Dedifferentiated amniotic fluid mesenchymal stem cell (primary cell): ENCODE results near the gene TTC33.

Source experiments
- DNase-seq: peaks from one replicate; pipeline ENCODE4 v3.0.0-alpha.2; 2016; ENCODE audit errors: extremely low spot score

Gene TTC33

DNA sequence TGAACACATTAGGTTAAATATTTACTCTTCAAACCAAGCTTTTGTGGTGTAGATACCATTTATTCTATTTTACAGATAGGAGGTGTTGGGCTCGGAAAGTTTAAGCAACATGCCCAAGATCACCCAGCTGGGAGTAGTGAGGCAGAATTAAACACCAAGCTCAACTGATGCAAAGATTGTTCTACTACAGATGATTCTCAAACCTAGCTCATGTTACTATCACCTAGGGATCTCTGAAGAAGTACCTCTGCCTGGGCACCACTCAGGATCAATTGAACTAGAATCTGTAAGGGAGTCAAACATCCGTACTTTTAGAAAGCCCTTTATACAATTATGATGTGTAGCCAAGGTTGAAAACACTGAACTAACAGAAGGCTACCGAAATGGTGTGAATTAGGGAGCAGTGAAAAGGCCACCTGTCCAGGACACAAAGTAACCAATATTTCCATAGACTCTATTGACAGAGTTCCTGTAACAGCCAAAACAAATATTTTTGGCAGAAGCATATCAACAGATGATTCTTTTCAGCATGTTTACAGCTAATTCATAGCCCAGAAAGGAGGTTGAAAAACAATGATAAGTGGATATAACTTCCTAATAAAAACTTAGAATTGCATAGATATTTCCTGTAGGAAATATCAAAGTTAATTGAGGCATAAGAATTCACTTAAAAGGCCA lies 234.5 kb downstream of the TTC33 start:
- no peak for DNase-seq

DNA sequence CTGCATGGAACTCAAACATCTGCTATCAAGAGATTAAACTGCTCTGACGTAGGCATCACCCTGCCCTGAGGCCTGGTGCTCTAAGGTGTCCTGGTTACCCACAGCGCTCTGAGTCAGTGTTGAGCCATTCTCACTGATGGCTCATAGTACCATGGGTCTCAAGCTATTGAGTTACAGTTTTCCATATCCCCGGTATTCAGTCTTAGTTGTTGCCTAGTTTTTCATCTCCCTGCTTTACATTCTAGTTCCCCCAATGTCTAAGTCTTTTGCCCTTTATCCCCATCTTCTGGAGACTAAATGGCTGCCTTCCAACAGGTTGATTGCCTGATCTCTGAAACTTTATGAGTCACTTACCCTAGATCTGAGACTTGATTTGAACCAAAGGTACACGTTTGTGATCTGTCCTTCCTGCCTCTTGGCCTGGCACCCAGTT lies 237.3 kb downstream of the TTC33 start:
- DNase-seq = no peak

DNA sequence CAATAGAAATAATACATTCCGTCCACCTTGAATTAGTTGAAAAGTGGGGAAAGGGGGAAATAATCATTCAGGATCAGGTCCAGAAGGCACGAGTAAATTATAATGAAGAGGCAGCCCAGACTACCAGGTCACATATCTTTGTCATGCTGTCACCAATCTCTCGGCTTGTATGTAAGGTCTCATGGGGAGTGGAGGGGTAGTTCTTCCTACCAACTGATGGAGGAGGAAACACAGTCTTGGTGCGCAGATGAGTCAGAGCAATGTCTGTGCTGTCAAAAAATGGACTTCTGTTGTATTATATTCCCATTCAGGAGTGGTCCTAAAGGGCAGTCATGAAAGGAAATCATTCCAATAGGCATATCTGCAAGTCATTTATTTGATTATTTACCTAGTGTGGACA lies 240.3 kb downstream of the TTC33 start:
- no peak for DNase-seq

DNA sequence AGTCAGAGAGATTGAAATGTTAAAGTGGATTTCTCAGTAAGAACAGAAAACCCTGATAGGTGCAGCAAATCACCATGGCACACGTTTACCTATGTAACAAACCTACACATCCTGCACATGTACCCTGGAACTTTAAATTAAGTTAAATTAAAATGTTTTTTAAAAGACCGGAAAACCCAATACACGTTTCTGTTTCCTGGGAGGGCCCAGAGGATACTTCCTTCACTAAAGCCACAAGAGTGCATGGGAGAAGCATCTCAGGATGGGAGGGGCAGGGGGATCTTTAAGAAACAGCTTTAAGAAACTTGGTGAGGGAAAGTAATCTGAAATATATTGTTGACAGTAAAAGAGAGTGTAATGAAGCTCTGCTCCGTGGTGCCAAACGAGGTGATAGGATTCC lies 240.8 kb downstream of the TTC33 start:
- no peak for DNase-seq

DNA sequence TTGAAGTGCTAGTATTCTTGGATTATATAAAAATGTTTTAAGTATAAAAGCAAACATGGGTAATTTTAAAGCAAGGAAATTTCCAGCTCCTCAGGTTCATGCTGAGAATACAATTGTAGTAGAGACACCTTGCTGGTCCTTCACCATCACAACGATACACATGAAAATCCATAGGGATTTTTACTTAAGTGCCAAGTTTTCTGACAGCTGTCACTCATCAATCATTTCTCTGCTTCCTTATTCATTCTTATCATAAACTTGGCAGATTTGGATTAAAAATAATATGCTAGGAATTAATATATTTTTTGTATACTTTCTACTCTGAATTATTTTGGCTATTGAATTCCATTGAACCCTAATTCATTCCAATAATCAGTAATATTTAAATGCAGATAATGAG lies 244.0 kb downstream of the TTC33 start:
- no peak for DNase-seq

DNA sequence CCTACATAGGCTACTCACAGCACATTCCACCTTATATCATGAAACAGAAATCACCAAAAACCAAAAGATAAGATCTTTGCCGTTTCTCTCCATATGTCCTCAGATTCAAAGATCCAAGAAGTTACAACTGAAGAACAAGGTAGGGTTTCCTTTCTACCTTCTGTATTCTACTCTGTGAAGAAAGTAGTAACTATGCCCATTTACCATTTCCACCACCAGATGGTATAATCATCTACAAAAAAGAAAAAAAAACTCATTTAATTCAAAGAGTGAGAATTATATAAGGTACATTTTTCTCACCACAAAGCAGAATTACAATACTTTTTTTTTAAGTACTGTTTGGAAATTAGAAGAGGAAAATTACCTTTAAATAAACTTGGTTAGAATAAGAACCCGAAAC lies 248.7 kb downstream of the TTC33 start:
- no peak for DNase-seq

DNA sequence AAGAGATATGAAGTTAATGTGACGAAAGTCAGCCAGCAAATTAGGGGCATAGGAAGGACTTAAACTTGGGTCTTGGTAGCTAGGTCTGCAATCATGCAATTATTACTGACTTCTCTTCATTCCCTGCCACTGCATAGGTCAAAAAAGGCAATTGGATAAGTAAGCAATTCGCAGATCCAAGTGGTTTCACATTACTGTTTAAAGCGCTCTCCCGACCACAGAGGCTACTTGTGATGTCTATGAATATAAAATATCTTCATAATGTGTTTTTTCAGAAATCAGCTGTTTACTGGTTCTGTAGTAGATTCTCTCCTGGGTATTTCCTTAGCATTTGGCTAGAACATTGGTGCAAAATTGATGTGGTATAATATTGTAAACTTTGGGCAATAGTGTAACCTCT lies 250.7 kb downstream of the TTC33 start:
- DNase-seq = no peak

DNA sequence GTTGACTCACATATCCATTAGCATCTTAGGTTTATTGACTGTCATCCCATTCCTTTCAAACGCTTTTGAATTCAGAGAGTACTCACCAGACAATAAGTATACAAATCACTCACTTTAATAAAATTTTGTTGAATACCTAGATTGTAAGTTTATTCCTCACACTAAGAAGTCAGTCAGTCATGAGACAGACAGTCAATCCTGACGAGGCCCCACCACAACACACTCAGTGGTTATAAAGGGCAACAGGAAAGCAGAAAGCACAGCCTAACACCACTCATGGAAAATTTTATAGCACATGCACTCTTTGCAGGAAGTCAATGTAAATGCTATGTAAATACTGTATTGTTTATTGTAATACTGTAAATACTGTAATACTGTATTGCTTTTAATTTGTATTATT lies 252.3 kb downstream of the TTC33 start:
- DNase-seq = no peak

DNA sequence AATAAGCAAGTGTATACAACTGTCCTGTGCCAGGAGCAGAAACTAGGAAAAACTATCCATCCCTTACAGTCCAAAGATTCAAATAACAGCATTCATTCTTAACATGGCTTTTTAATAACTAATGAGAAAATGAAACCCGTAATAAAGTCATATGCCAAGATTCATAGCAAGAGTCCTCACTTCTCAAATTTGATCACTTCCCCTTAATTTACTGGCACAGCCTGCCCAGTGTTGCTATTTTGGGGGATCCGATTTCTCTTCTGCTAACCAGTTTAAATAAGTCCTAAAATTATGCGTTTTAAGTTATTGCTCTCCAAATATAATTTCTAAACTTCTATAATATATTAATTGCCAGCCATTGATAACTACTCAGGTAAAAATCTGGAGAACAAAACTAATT lies 253.0 kb downstream of the TTC33 start:
- no peak for DNase-seq

DNA sequence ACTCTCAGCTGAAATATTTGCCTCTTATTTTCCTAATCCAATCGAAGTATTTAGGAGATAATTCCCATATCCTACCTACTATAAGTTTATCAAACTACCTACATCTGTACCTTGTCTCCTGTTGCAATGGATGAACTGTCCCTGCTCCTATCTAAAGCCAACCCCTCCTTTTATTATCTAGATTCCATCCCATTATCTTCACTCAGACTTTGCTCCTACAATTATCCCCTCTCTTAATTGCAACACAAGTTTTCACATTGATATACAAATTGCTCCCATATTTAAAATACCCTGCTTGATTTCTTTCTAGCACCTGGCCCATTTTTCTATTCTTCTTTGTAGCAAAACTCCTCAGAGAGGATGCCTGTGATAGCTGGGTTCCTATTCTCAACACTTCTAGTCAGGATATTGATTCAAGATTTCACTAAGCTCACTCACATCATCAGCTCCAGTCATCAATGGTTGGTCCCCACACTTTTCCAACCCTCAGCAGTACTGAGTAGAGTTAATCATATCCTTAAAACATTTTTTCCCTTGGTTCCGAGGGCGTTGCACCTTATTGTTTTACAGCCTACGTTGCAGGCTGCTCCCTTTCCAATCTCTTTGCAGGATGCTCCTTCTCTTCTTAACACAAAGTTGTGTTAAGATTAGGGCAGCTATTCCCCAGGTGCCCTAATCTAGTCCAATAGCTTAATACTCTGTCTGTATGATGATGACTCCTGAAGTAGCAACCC lies 253.9 kb downstream of the TTC33 start:
- DNase-seq = no peak

DNA sequence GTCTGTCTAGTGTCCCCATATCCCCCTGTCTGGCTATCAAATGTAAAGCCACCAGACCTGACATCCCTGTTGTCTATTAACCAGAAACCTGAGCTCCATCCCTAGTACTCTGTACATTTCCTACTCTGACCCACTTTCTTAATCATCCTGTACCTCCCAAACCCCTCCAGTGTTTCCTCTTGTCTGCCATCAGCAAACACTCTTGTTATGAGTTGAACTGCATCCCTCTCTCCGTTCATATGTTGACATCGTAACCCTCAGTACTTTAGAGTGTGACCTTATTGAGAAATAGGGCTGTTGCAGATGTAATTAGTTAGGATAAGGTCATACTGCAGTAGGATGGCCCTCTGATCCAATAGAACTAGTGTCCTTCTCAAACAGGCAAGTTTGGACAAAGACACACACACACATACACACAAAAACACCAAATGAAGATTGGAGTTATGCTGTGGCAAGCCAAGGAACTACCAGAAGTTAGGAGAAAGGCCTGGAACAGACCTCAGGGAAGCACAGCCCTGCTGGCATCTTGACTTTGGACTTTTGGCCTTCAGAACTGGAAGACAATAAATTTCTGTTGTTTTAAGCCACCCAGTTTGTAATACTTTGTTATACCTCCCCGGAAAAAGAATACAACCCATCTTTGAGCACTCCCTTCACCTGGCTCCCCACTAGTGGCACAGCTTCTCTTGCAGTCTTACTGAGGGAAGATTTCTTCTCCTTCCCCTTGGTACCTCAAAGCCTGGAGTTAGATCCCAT lies 256.1 kb downstream of the TTC33 start:
- DNase-seq = no peak

DNA sequence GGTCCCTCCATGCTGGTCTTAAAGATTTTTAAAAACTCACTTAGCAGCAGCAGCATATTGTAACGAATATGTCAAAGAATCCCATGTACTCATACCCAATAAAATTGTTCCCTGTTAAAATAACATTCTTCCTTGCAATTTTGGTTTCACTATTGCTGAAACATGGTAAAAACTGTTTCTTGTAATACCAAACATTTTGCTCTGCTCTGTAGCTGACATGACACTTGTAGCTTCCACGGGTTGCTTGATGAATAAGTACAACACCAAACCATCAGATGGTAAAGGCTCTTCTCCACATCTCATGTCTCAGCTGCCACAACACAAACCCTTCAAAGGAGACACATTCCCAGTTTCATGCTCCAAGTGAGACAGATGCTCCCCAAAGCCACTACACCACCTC lies 256.8 kb downstream of the TTC33 start:
- no peak for DNase-seq

DNA sequence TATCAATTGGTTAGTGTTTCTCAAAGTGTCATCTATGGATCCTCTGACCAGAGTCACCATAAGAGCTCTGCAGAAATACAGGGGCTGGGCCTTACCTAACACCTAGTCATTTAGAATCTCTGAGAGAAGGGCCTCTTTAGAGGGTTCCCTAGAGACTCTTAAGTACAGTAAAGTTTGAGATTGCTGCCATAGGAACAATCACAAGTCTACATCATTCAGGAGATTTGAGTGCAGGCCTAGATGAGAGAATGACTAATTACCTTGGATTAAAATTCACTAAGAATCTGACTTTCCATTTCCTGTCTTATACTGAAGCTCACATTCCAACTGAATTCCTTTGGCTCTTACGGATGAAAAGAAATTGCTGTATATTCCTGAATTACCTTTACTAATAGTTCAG lies 258.2 kb downstream of the TTC33 start:
- no peak for DNase-seq

DNA sequence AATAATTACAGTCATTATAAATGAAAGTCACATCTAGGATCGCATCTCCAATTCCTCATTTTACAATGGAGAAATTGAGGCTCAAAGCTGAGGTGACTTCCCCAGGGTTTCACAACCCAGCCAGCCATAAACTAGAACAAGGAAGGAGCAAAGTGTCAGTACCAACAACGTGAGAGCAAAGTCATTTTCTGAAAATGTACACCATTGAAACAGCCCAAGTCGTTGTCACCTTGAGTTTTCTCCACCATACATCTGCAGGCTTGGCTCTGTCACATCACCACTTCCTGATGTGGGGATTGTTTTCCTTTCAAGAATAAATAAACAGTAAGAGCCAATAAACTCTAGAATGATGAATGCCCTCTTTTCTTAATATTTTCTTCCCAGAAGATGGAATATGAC lies 260.5 kb downstream of the TTC33 start:
- DNase-seq = no peak

DNA sequence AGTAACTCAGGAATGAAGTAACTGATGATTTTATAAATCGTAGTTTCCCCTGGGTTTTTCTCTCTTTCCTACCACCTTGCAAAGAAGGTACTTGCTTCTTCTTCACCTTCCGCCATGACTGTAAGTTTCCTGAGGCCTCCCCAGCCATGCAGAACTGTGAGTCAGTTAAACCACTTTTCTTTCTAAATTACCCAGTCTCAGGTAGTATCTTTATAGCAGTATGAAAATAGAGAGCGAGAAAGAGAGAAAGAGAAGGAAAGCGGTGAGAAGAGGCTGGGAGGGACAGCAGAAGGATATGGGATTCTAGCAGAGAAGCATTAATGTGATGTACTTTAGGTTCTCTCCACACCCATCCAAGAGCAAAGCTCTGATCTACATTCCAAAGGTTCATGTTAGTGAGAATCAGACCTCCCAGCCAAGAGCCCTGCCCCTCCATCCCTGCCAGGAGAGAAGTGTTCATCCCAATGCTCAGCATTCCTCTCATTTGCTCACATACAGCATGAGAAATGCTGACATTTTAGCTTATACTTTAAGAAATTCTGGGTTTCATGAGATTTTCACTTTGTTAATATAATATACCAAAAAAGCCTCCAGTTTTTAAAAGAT lies 261.0 kb downstream of the TTC33 start:
- DNase-seq = no peak

DNA sequence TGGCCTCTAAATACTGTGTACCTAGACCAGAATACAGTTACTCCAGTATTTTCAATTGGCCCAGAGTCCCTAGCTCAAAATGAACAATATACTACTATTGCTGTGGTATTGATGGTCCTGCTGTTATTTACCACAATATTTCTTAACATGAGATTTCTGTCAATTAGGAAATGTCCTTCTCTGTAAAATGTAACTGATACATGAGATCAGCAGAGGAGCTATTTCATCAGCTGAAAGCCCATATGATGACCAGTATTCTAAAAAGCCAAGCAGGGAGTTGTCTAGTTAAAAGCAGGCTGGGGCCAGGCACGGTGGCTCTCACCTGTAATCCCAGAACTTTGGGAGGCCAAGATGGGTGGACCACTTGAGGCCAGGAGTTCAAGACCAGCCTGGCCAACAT lies 263.7 kb downstream of the TTC33 start:
- no peak for DNase-seq

DNA sequence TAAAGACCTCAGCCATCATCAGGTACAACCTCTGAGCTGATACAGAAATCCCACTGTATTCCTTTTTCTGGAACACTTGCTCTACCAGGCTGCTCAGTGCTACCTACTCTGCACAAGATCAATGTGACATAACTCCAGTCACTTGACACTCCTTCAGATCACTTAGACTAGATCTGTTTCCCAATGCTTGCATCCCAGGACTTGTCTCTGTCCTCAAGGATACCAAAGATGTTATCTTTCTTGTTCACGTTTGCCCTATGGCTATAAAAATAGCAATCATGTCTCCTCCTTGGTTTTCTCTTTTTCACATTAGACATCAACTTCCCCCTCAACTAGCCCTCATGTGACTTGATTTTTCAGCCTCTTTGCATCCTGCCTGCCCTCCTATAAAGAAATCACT lies 264.1 kb downstream of the TTC33 start:
- DNase-seq = no peak

DNA sequence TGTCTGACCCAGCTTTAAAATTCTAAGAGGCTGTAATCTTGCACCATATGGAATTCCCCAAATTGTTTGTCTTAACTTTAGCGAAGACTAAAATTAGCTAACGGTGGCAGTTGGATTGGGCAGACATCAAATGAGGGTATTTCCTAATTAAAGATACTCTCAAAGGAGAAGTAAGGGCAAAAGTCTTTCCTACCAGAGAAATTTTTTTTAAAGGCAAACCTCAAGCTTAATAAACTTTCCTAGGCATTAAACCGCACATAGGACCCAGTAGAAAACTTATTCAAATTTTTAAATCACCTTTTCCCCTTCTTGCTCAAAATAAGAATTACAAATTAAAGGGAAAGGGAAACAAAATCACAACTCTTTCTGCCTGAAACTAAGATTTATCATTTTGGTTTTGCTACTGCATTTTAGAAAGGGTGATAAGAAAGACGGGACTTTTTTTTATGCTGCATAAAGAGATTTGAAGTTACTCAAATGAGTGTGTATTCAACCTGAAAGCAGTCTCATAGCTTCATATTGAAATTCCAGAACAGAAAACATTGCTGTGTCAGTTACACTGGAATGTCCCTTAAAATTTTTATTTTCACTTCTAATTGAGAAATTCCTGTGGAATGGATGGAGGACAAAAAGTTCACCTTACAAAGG lies 265.2 kb downstream of the TTC33 start:
- DNase-seq = no peak

DNA sequence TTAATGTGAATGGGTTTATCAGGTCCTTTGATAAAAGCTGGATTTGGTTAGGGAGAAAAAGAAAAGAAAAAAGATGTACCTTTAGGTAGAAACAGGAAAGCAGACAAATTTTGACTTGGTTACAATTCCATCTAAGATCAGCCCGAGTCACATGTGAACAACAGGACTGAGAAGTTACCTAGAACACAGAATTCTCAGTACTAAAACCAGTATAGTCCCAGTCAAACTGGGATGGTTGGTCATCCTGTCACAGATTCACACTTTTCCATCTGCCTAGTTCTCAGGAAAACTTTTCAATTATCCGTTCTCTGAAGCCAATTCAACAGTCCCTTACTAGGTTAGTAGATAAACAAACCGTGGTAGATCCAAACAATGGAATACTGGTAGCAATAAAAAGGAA lies 266.3 kb downstream of the TTC33 start:
- no peak for DNase-seq

DNA sequence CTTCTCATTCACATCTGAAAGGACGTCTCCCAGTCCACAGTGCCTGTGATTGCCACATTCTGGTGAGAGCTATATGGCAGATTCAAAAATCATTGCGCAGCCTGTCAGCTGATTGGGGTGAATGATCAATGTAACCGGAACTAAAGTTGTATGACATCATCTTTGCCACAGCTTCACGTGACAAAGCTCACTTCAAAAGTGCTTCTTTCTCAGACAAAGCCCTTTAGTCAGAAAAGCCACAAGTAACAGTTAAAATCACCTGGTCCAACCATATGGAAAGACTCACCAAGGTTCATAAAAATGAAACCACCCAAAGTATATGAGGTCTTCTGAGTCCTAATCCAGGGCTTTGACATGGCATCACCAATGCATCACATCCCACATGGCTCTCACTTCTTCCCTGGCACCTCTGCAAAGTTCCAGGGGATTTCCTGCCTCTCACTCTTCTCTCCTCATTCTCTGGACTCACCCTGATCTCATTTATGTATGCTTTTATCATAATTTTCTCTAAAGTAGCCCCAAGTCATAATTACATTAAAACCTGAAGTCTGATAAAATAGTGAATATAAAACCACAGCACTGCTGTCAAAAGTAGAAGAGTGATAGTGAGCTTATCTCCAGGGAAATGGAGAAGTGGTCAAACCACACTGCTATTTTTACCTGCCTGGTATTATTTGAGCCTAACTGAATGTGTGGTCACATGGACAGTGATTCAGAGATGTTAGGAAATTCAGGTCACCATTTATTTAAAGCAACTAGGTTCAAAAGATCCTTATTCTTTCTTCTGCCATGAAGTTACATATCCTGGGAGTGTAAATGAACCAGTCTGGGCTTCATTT lies 269.1 kb downstream of the TTC33 start:
- no peak for DNase-seq
